A549 treated with AZD2906 at 1 μM for 4 hours (cell line): ENCODE data around the gene CENPM. TPM values are rescaled to one million over a fixed set of nuclear protein-coding genes. Genes with fewer than 3 reads are reported as not detected.

Experiments used
- total RNA-seq: library from RNA; stranded (reverse); fragments of 200-300 nt; extraction: Qiagen RNA extraction; gene quantifications from 5 replicates; pipeline ENCODE4 v1.2.3, GENCODE V29; 2022

CENPM gene
- 27.0 to 40.5 TPM (median 35.9 TPM) in 5 replicates for total RNA-seq

DNA sequence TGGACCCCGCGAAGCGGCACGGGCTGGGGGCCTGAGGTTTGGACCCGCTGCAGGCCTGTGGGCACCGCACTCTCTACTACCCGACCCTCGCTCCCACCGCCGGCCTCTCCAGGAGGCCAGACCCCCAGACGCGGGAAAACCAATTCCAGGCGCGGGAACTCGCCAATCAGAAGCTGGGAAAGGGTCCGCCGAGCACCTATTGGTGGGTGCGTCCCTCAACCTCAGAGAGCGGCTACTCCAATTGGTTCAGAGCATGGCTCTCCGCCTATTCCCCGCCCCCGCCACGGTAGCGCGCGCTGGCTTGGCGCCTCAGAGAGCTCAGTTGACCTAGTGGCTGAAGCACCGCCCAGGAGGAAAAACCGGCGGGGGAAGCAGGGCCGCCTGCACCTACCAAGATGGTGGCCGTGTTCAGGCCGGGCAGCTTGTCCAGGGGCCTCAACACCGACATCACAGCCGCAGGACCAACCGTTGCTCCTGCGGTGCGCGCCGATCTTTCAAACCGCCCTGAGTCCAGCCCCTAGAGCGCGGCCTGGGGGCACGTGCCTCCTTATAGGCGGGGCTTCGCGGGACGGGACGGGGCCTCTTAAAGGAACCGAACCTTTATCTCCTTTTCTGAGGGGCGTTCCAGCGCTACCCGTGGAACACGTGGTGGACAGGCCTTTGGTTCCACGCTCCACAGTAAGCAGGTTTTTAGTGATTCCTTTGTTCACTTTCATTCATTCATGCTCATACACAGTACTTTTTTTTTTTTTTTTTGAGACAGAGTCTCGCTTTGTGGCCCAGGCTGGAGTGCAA, at the start of gene CENPM:
CENPM (minus strand) TSS at position 524 of the 795 bp plus-strand sequence; CDS start at position 448, 76 bp downstream.

DNA sequence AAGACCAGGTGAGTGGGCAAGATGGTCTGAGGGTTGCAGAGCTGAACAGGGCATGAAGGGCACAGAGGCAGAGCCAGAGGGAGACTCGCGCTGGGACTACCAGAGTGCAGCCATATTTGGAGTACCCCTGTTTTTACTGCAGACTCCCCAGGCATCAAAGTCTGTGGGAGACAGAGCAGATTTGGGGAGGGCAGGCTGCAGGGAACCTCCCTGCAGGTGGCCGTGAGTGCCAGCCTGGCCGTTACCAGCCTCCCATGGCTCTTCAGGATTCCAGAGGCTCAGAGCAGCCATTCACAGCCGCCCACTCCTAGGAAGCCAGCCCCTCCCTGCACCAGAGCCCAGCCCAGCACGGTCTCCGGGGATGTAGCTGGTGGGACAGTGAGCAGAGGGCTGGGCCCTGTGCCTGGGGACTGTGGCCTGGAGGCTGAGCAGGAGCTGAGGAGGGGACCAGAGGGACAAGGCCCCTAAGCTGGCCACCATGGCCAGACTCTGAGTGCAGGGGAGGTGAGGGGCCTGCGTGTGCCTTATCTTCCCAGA, 22.2 kb upstream of the CENPM start, which contains the start of gene SEPTIN3:
SEPTIN3 (plus strand) TSS at position 334 of the 537 bp plus-strand sequence. CDS start 2,050 bp downstream, outside the sequence.

DNA sequence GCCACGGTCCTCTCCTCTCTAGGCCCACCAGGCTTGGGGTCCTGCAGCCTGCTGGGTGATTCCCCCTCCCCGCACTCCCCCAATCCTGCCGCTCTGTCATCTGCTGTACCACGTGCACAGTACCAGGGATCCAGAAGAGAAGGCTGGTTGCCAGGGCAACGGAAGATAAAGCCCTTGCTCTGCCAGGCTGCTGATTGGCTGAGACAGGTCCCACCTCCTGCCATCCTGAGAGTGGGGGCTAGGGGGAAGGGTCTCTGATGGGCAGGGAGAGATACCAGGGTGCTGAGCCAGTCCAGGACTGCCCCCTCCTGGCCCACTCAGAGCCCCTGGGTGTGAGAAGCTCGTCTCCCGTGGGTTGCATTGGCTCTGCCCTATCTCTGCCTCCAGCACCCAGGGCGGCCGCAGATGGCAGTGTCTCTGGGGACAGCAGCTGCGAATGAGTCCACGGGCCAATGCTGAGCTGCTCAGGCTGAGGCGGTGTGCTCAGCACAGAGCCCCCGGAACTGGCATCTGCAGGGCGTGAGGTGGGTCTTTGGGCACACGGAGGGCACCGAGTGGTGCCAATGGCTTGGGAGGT, 5.0 kb upstream of the CENPM start, which contains the start of gene SMIM45:
SMIM45 (plus strand) TSS at position 253 of the 577 bp plus-strand sequence.

DNA sequence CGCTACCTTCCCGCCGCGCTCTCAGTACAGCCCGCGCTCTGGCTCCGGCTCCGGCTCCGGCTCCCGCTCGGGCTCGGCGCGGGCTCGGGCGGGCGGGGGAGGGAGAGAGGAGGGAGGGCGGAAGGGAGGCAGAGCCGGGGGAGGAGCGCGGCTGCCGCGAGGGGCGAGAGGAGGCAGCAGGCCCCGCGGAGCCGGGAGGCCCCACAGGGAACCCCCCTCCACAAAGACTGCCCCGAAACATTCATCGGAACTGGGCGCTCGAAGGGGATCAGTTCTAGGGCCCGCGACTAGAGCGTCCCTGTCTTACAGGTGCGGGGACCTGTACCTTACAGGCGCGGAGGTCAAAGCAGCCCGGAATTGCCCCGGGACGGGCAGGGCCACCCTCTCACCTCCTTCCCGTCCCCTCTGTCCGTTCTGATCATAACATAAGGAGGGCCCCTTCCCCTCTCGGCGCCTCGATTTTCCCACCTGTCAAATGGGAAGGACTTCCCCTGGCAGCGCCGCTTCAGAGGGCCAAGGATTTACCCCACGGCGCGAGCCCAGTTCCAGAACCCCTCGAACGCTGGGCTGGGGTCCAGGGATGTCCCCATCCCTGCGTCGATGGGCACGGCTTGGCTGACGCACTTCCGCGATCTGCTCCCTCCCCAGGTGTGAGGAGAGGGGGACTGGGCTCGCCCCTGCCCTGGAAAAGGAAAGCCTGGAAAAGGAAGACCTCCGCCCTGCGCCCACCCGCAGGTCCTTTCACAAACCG, 31.7 kb downstream of the CENPM start, which contains the start of gene SHISA8:
SHISA8 (minus strand) TSS at position 40 of the 751 bp plus-strand sequence. CDS start 407 bp downstream, outside the sequence.

Other genes with a start within 250 kb of the CENPM start
- not detected in 5 replicates for gene MEI1, start 247.6 kb downstream of the CENPM start, total RNA-seq
- gene CCDC134, start 146.5 kb downstream of the CENPM start, total RNA-seq, result 2.7 to 3.1 TPM (median 2.8 TPM) in 5 replicates
- gene SREBF2, start 114.0 kb downstream of the CENPM start, total RNA-seq, result 24.7 to 30.4 TPM (median 28.5 TPM) in 5 replicates
- gene SHISA8, start 32.1 kb downstream of the CENPM start, total RNA-seq, result 0.18 to 0.30 TPM (median 0.23 TPM) in 4 of 5 replicates, not detected in the other
- gene TNFRSF13C, start 20.3 kb downstream of the CENPM start, total RNA-seq, result 0.12 to 0.23 TPM (median 0.14 TPM) in 5 replicates
- 0.90 to 1.2 TPM (median 1.1 TPM) in 5 replicates for gene SEPTIN3, start 22.3 kb upstream of the CENPM start, total RNA-seq
- gene WBP2NL, start 51.6 kb upstream of the CENPM start, total RNA-seq, result 0.06 to 0.13 TPM (median 0.06 TPM) in 4 of 5 replicates, not detected in the other
- gene NAGA, start 123.7 kb upstream of the CENPM start, total RNA-seq, result 6.1 to 7.2 TPM (median 7.2 TPM) in 5 replicates
- gene PHETA2, start 127.1 kb upstream of the CENPM start, total RNA-seq, result not detected in 5 replicates
- 23.0 to 45.8 TPM (median 40.7 TPM) in 5 replicates for gene SMDT1, start 132.5 kb upstream of the CENPM start, total RNA-seq
- 60.4 to 69.1 TPM (median 63.5 TPM) in 5 replicates for gene NDUFA6, start 143.6 kb upstream of the CENPM start, total RNA-seq
- gene CYP2D6, start 183.7 kb upstream of the CENPM start, total RNA-seq, result 0.30 to 0.70 TPM (median 0.32 TPM) in 5 replicates